Measurements from ENCODE around the gene AK5. TPM values are rescaled to one million over a fixed set of nuclear protein-coding genes. Genes with fewer than 3 reads are reported as not detected.

AK5 gene
- total RNA-seq, 1 experiment from 2014 or later = 3.0 TPM

GRCh38 chr1:77468949-77469710, 187.3 kb downstream of the AK5 start:
- POLR2A ChIA-PET = no interaction called here
- CTCF ChIA-PET = interaction anchor here (1.0 kb wide), 1 partner anchor 20 kb away, joined by 3 read pairs; no protein-coding TSS in a partner anchor
- no peak overlapping the region for H3K27ac ChIP-seq (ENCODE audit: low read length)
- in situ Hi-C loops (cut with HindIII; ENCODE audit: low pct_unique_long_range_greater_than_20kb, low sequenced_read_pairs) = no loop called here
- H3K9me3 ChIP-seq (ENCODE audit: control insufficient read depth, insufficient read depth, low read depth, low read length) = no peaks in the 10 kb centered on the region
- no peaks in the 10 kb centered on the region for H3K36me3 ChIP-seq (ENCODE audit: control insufficient read depth, insufficient read depth, low read length)
- no peaks in the 10 kb centered on the region for H3K27me3 ChIP-seq (ENCODE audit: control insufficient read depth, insufficient read depth, low read length)
- H3K4me1 ChIP-seq (ENCODE audit: control insufficient read depth, insufficient read depth, low read length) = no peaks in the 10 kb centered on the region
- no peak for DNase-seq (ENCODE audit: low read depth, low spot score)
- BruUV-seq (replicated peaks) = no TSS peak
- intact Hi-C loops (cut with micrococcal nuclease; ENCODE audit: unreplicated experiment) = no loop called here
- H3K4me3 ChIP-seq (ENCODE audit: low read depth in 2 of 2, low read length in 2 of 2) = no peak overlapping the region
- TF ChIP-seq POLR2AphosphoS5 (IDR thresholded peaks at IDR 0.05; ENCODE audit: low read depth, low read length) = no peak
- TF ChIP-seq, protein P1, sequence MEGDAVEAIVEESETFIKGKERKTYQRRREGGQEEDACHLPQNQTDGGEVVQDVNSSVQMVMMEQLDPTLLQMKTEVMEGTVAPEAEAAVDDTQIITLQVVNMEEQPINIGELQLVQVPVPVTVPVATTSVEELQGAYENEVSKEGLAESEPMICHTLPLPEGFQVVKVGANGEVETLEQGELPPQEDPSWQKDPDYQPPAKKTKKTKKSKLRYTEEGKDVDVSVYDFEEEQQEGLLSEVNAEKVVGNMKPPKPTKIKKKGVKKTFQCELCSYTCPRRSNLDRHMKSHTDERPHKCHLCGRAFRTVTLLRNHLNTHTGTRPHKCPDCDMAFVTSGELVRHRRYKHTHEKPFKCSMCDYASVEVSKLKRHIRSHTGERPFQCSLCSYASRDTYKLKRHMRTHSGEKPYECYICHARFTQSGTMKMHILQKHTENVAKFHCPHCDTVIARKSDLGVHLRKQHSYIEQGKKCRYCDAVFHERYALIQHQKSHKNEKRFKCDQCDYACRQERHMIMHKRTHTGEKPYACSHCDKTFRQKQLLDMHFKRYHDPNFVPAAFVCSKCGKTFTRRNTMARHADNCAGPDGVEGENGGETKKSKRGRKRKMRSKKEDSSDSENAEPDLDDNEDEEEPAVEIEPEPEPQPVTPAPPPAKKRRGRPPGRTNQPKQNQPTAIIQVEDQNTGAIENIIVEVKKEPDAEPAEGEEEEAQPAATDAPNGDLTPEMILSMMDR (IDR thresholded peaks at IDR 0.05) = no peak
- no peak for TF ChIP-seq TCF7L2 (IDR thresholded peaks at IDR 0.05; ENCODE audit: low read depth, low read length)
- no peak for TF ChIP-seq REST (IDR thresholded peaks at IDR 0.05; ENCODE audit: insufficient read depth in 1 of 2, low read depth in 2 of 2, low read length in 1 of 2)
- no peak for TF ChIP-seq SIN3A (IDR thresholded peaks at IDR 0.05; ENCODE audit: borderline replicate concordance, insufficient read depth, low read depth, low read length)
- no peak for ATAC-seq

DNA sequence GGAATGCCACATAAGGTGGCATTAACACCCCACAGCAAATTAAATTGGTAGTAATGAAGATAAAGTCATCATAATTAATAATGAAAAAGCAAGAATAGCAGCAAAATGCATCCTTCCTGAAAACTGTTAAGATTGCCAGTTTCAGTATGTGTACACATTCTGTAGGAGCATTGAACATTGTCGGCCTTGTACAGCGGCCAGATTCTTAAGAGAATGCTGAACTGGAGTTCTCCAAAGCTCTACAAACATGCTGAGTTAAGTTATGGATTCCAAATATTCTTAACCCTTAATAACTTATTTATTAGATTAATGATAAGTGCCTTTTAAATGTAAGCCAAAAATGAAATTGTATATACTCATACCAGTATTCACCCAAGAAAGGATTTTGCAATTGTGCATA, 189.9 kb downstream of the AK5 start:
- no peaks in the 10 kb centered on the region for H3K9me3 ChIP-seq (ENCODE audit: control insufficient read depth, insufficient read depth, low read depth, low read length)
- intact Hi-C loops (cut with micrococcal nuclease; ENCODE audit: unreplicated experiment) = no loop called here
- H3K4me3 ChIP-seq (ENCODE audit: low read depth in 2 of 2, low read length in 2 of 2) = no peak overlapping the region
- CTCF ChIA-PET = no interaction called here
- ATAC-seq = no peak
- no peaks in the 10 kb centered on the region for H3K4me1 ChIP-seq (ENCODE audit: control insufficient read depth, insufficient read depth, low read length)
- in situ Hi-C loops (cut with HindIII; ENCODE audit: low pct_unique_long_range_greater_than_20kb, low sequenced_read_pairs) = no loop called here
- no peak for DNase-seq (ENCODE audit: low read depth, low spot score)
- H3K27ac ChIP-seq (ENCODE audit: low read length) = no peak overlapping the region
- no peaks in the 10 kb centered on the region for H3K36me3 ChIP-seq (ENCODE audit: control insufficient read depth, insufficient read depth, low read length)
- TF ChIP-seq, protein P1 (IDR thresholded peaks at IDR 0.05) = no peak
- TF ChIP-seq REST (IDR thresholded peaks at IDR 0.05; ENCODE audit: insufficient read depth in 1 of 2, low read depth in 2 of 2, low read length in 1 of 2) = no peak
- no peak for TF ChIP-seq TCF7L2 (IDR thresholded peaks at IDR 0.05; ENCODE audit: low read depth, low read length)
- TF ChIP-seq SIN3A (IDR thresholded peaks at IDR 0.05; ENCODE audit: borderline replicate concordance, insufficient read depth, low read depth, low read length) = no peak
- no peak for TF ChIP-seq POLR2AphosphoS5 (IDR thresholded peaks at IDR 0.05; ENCODE audit: low read depth, low read length)
- BruUV-seq (replicated peaks) = no TSS peak
- POLR2A ChIA-PET = no interaction called here
- no peaks in the 10 kb centered on the region for H3K27me3 ChIP-seq (ENCODE audit: control insufficient read depth, insufficient read depth, low read length)
